Spleen (tissue), 7 donors: ENCODE data around the gene SLCO4C1.

Experiments
- POLR2A ChIP-seq, 3 donors: fragments of 450-650 bp; IDR thresholded peaks; one replicate each; pipeline ENCODE4 v1.5.1; 2017; ENCODE audit warnings: antibody characterized with exemption in 3 of 3, mild to moderate bottlenecking in 1 of 3
- TF ChIP-seq, protein P1 (sequence below), 11 experiments: fragments of 200-600 bp in 7 of 11; fragments of 450-650 bp in 4 of 11; sonication (generic) in 4 of 11; IDR thresholded peaks in 8 of 11; conservative IDR thresholded peaks in 3 of 11; 1 replicate in 7 of 11; 2 replicates in 4 of 11; pipeline versions ENCODE4 v1.4.0 to v1.8.0; 2016 to 2021; ENCODE audit warnings: antibody characterized with exemption in 11 of 11, inconsistent platforms in 4 of 11, mild to moderate bottlenecking in 1 of 11
- donor health status: DM: no; HTN: no; CAD: no; lungs with moderate emphysema.
- donor health status: DM: no; HTN: no; CAD: no.
- donor health status: DM: no; HTN: no; CAD: no.

DNA sequence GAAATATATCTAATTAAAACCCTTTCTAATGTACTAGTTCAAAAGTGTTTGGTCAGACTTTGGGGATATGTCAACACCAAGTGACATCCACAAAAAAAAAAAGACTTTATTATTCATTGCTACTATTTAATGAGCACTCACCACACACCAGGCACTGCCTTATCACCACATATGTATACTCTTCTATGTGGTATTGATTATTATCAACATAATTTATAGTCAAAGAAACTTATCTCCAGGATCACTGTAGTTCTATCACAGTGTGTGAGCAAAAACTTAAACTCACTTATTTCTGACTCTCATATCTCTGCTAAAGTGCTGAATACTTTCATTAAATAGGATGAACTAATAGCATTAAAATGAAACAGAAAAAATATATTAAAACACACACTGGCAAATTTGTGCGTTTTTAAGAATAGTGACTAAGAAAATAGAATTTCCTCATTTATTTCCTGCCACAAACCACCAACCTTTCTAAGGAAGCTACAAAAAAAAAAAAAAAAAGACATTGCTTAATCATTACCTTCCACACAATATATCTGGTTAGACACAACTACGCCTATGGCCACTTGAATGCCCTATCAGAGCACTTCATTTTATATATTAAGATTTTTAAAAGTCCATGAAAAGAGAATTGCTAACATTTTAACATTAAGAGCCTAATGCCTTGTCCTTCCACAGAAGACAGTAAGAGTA lies 12.8 kb downstream of the SLCO4C1 start:
- TF ChIP-seq, protein P1, sequence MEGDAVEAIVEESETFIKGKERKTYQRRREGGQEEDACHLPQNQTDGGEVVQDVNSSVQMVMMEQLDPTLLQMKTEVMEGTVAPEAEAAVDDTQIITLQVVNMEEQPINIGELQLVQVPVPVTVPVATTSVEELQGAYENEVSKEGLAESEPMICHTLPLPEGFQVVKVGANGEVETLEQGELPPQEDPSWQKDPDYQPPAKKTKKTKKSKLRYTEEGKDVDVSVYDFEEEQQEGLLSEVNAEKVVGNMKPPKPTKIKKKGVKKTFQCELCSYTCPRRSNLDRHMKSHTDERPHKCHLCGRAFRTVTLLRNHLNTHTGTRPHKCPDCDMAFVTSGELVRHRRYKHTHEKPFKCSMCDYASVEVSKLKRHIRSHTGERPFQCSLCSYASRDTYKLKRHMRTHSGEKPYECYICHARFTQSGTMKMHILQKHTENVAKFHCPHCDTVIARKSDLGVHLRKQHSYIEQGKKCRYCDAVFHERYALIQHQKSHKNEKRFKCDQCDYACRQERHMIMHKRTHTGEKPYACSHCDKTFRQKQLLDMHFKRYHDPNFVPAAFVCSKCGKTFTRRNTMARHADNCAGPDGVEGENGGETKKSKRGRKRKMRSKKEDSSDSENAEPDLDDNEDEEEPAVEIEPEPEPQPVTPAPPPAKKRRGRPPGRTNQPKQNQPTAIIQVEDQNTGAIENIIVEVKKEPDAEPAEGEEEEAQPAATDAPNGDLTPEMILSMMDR (IDR thresholded peaks at IDR 0.05 in 8 of 11, conservative IDR thresholded peaks at IDR 0.05 in 3 of 11) = no peak
- TF ChIP-seq POLR2A (IDR thresholded peaks at IDR 0.05) = no peak
